NCI-H748 (cell line): ENCODE measurements around the gene PDE11A.
"Not testable (repeated sequence)": the region's sequence is repeated elsewhere in the genome, so short reads cannot be mapped to it uniquely, and the experiment has no call there.

Source experiments
- DNase-seq: peaks from one replicate; lab custom pipeline; 2025; ENCODE audit not compliant: unreplicated experiment; lab: John Stamatoyannopoulos, UW

PDE11A gene

DNA sequence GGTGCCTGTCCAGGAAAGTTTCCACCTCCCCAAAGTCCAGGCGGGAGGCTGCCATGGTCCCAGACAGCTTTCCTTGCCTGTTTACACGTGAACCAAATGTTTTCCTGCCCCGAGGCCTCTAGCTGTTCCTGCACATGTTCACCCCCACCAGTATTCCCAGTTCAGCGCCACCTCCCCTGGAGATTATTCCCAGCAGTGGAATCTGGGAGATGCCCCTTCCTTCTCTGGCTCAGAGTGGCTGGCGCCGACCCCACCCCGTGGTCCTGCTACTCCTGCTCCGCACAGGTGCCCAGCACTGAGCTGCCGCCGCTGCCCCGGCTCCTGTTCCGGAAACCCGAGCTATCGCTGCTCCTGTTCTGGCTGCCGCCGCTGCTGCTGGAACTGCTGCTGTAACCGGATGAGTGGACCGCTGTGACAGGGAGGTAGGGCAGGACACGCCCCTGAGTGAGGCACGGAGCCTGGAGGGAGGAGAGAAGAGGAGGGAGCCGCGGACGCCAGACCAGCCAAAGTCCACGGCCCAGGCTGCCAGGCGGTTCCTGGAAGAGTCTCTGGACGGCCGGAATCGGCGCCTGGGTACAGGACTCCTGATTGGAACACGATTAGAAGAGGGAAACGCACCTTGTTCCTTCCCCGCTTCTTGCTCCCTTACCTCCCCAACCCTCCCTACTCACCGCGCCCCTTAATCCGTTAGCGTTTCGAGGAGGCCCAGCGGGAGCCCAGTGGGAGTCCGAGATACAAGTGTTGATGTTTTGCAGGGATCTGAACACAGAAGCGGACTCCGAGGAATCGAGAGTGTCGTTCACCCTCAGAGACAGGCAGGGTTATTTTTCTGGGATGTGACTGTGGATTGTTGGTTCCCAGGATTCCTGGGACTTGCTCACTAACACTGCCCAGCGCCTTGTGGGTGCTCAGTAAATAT lies at the start of gene PDE11A:
Gene PDE11A (minus strand): TSS at position 395 of the 919 bp plus-strand sequence. CDS start 340 bp downstream, at position 55.
- DNase-seq, result peak; percentile 94

DNA sequence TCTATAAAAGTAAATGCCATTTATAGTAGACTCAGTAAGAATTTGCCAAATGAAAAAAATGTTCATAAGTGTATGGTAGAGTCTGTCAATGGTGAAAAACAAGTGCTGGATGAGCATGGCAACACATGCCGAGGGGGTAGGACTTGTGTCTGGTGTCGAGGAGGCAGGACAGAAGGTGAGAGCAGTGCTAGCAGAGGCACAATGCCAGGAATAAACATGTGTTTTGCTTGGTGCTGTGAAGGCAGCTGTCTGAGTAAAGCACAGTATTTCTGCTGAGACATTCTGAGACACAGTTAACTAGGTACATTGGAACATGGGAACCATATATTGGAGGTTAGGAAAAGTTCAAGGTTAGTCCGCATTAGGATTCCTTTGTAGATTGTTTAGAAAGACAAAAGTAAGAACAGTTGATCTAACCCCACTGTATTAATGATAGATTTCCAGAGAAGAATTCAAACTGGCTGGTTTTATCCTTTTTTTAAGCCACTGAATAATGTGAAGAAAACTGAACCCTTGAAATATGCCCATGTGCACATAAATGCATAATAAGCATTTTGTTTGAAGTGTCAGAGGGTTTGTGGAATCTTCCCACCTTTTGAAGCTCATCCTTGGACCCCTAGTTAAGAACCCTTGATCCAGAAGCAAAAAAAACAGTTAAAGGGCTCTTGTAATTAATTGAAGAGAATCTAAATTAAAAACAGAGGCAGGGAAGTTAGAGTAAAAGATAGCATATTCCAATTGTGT lies 46.8 kb upstream of the PDE11A start:
- no peak for DNase-seq

DNA sequence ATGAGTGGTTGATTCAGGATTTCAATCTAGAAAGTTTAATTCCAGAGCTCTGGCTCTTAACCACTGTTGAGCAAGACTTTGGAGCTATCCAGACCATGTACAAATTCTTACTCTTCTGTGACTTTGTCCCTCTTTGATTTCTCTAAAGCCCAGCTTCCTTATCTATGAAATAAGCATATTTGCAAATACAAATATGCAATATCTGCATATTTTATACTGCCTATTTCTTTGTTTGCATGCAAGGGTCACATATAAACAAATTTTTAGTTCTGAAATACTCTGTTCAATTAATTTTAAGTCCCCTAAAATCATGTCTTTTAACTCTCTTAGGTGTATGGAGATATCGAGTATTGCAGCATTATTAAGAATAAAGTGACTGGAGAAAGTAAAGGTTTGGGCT lies 45.1 kb upstream of the PDE11A start:
- no peak for DNase-seq

DNA sequence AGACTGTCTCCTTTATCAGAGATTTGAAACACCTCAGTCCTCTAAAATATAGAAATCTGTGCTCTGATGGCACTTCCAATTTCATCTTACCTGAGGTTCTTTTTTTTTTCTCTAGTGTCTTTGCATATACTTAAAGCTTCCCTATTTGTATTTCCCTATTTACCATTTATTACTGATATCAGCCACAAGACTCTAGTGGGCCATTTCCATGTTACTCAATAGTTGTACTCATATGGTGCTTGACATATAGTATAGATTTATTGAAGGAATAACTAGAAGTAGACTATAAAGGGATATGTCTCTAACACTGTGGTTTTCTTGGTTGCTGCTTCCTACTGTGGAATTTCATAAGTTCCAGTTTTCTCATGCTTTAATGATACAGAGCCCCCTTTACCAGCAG lies 42.7 kb upstream of the PDE11A start:
- no peak for DNase-seq

DNA sequence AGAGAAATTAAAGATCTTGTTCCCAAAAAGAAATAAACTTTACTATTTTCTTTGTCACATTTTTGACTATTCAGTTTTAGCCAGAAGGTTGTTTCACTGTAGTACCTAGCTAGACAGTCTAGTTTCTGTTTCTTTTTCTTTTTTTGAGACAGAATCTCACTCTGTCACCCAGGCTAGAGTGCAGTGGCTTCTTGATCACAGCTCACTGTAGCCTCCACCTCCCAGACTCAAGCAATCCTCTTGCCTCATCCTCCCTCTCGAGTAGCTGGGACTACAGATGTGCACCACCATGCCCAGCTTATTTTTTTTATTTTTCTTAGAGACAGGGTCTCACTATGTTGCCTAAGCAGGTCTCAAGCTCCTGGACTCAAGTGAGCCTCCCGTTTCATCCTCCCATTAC lies 41.9 kb upstream of the PDE11A start:
- DNase-seq, result no peak

DNA sequence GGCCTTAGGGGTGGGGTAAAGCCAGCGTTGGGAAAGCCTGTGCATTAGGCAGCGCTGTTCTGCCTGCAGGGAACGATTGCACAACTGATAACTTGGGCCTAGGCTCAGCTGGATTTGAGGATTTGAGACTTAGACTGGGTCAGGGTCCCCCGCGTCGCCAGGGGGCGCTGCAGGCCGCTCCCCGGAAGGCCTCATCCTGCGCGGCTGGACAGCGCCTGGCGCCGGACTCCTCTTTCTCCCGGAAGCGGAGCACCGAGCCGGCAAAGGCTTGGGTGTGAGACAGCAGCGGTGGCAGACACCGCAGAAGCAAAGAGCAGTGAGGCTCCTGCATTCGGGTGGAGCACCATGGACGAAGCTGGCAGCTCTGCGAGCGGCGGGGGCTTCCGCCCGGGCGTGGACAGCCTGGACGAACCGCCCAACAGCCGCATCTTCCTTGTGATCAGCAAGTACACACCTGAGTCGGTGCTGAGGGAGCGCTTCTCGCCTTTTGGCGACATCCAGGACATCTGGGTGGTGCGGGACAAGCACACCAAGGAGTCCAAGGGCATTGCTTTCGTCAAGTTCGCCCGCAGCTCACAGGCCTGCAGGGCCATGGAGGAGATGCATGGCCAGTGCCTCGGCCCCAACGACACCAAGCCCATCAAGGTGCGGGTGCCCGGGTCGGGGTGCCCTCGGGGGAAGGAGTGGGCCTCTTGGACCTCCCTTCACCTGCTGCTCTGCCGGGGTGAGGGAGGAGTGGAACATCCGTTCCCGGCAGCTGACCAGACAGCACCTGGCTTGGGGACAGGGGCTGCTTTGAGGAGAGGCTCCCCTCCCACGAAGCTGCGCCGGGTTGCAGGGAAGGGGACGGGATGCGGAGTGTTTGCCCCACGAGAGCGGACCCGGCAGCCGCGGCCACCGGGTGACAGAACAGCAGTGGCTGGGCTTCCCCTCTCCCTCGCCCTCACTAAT lies 39.9 kb upstream of the PDE11A start, which contains the start of gene RBM45:
Gene RBM45 (plus strand): TSS at position 236 of the 951 bp plus-strand sequence. CDS start 110 bp downstream, at position 346.
- DNase-seq, result peak; percentile 97

DNA sequence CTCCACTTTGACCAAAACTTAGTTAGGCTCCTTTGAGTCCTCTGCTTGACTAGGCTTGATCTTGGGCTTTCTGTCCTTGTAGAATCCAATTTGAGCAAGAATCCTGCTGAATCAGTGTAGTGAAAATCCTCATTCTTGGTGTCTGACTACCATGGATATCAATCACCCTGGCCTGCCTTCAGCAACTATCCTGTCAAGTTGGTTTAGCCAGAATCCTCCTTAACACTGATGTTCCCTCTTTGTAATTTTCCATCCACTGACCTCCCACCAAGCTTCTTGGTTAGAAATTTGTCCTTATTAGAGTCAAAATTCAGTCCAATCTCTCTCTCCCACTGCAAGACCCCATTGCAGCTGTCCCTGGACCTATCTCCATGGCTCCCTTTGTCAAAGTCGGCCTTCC lies 39.2 kb upstream of the PDE11A start:
- DNase-seq, result no peak

DNA sequence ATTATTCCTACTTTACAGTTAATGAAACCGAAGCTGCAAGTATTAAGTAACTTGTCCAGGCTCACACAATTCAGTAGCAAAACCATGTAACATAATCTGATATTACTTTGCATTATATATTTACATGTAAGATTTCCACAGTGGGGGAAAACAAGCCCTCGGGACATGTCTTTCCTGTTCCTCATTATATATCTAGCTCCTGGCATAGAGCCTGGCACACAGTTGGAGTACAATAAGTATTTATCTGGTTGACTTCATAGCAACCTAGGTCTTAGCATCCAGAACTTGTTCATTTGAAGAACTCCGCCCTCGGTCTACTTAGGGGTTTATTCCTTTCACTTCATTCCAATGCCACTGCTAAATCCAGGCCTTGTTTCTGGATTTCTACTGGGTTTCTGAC lies 38.1 kb upstream of the PDE11A start:
- no peak for DNase-seq

DNA sequence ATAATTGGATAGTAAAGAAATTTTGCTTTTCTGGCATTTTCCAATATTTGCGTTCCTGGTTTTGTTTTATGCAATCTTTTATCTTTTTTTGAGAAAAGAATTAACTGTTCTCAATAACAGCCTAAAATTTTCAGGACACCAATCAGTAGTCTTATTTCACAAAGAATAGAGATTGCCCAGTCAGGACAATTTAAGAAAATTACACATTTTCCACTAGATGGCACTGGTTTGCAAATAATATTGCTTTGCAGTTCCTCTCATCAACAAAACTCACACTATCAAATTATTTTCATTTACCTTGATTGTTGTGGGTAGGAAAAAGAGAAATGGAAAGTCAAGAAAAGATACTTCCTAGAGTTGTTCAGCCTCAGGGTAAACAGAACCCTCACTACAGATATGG lies 37.2 kb upstream of the PDE11A start:
- DNase-seq, result peak; percentile 74

DNA sequence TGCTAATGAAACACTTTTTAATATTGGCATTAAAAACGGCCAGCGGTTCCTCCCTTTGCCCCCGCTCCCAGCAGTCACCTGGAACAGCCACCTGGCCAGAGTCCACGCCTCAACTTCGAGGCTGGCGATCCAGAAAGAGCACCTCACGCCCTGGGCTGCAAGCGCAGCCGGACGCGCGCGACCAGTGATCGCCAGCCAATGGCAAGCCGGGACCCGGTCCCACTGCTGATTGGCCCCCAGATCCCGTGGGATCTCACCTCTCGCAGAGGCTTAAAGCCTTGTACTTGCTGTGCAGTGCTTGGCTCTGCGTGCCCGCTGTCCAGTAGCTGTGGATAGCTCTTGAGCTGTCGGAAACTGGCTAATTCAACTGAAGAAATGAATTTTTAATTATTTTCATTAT lies 35.6 kb upstream of the PDE11A start:
- no peak for DNase-seq

DNA sequence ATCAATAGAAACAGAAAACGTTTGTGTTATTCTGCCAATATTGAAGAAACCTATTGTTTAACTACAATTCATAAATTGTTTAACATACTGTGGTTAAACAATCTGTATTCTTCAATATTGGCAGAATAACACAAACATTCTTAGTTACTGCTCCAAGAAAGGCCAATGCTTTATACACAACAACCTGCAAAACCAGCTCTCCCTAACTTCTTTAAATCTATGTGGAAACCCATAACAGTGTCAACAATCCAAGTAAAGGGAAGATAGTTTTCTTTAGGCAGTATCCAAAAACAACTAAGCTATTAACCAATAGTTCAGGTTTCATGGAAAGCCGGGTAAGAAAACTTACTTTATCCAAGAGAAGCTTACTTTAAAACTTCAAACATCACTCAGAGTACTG lies 33.5 kb upstream of the PDE11A start:
- no peak for DNase-seq

DNA sequence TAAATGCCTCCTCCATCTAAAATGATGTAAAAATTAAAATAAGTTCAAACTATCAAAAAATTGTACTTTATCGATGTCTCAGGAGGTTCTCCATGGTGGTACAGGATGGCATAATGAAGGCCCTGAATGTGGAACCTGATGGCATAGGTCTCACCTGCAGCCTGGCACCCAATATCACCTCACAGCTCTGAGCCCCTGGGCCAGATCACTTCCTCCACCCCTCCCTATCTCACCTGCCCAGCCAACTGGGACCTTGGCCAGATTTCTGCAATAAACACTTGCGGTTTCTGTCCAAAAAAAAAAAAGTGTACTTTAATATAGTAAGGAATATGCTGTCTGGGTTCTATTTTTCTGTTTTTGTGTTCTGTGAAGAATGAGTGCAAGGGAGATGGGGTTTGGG lies 33.0 kb upstream of the PDE11A start:
- no peak for DNase-seq

DNA sequence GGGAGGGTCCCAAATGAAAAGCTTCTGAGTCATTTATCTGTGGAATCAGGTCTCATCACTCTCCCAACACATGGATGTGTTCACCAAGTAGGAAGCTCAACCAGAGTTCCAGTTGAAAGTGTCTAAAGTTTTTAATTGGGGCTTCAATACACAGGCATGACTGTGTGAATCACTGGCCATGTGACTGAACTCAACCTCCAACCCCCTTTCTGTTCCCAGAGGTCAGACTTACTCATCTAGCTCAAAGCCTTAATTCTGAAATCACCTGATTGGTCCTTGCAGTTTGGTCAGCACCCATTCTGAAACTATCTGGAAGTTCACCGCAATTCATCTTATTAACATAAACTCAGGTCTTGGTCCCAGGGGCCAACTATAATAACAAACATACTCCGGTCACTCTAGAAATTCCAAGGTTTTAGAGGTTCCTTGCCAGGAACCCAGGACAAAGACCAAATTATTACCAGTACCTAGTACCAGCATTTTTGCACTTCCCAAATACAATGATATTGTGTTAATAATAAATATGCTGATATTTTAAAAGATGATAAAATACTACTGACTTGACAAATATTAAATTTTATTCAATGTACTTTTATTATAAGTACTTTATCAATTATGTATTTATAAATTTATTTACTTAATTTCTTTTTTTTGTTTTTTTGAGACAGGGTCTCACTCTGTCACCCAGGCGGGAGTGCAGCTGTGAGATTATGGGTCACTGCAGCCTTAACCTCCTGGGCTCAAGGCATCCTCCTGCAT lies 28.9 kb upstream of the PDE11A start:
- no peak for DNase-seq

DNA sequence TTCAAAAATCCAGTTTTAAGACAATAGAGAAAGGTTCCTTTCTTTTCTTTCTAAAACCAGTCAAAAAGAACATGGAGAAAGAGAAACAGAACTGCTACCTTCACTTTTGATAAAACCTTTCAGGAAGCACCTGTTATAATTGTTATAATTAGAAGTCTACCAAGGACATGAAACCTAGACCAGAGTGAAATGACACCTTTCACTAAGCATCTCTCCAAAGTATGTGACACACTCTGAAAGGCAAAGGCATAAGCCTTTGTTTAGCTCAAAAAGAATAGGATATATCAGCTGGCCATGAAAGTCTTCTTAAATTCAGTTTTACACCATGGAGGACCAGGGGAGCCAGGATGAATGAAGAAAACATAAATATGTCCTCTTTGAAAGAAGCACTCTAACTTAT lies 20.9 kb upstream of the PDE11A start:
- no peak for DNase-seq

DNA sequence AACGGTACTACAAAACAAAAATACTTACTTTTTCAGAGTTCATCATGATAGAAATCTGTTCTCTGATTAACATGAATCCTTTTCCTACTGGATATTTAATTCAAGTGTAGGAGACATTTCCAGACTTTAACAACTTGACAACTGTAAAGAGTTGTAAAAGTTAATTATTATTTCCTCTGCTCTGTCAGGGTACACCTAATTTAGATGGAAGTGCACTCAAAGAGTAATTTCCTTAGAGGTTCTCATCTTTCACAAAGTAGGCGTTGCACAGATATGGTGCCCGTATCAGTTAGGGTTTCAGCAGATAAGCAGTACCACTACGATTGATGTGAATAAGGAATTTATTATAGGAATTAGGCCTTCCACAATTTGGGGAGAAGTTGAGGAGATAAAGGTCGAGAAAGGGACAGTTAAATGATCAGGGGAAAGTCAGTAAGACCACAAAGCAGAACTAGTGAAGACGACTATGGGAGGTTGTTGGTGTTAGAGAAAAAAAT lies 16.2 kb upstream of the PDE11A start:
- no peak for DNase-seq

DNA sequence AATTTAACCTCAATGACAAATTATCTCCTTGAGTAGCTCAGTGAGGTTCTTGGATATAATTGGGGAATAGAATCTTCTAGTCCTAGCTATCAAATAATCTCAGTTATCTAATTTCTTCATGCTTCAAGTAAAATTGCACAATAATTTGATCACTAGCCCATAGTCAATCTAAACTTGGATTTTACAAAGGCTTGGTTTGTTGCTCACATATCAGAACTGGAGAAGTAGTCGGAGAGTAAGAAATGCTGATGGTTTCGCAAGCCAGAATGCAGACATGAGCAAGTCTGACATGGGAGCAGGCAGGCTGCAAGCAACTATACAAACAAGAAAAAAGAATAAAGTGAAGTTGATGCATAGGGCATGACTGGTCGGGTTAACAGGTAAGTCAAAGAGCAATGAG lies 11.7 kb upstream of the PDE11A start:
- DNase-seq, result no peak

DNA sequence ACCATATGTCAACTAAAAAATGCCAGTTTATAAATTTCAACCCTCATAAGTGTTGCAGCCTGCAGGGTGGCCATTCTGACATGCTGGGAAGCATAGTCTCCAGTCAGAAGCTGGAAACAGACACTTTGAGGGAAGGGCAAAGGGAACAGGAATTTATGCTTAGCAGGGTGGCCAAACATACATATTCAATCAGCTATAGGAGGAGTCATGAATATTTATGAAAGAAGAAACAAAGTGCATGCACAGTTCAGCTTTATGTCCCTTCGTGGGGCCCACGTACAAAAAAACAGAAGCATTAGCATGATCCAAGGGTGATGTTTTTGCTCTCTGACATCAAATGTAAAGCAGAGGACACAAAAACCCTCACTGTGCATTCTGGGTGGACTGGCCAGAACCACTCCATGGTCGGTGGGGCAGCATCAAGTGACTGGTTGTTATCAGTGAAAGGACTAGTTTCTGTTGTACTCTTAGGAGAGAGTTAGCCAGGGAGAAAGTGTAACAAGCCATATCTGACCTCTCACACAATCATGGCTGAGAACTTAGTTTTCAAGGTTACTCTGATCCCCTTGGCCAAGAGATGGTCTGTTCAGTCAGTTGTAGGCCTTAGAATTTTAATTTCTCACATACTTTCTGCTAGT lies 9.9 kb upstream of the PDE11A start:
- DNase-seq, result no peak

DNA sequence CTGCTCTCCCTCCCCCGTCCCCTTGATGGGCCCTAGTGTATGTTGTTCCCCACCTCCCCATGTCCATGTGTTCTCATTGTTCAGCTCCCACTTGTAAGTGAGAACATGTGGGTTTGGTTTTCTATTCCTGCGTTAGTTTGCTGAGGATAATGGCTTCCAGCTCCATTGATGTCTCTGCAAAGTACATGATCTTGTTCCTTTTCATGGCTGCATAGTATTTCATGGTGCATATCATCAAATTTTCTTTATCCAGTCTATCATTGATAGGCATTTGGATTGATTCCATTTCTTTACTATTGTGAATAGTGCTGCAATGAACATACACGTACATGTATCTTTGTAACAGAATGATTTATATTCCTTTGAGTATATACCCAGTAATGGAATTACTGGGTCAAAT lies 6.7 kb upstream of the PDE11A start:
- DNase-seq, result not testable (repeated sequence)

DNA sequence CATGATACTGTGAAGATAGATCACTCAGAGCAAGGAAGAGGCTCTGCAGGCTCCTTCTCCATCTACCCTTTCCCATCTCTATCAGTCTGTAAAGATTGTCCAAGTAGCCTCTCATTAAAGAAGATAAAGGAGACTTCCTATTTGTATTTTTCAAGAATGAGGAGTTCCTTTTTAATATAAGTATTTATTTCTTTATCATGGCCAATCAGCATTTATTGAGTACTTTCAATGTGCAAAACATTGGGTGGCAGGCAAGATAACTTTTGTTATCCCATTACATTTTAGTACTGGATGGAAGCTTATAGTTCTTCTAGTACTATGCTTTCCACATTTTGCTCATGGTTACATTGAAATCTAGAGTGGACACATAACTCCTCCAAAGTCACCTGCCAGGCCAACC lies 3.6 kb upstream of the PDE11A start:
- no peak for DNase-seq

DNA sequence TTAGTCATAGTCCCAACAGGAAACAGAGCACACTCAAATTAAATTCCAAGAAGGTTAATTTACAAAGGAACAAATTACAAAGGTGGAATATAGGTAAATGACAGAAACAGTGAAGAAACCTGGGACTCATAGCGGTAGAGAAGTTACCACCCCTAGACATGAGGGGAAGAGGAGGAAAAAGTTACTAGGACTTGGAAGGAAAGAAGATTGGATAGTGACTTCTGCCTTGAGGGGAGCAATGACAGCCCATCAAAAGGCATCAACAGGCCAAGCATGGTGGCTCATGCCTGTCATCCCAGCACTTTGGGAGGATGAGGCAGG lies 2.4 kb upstream of the PDE11A start:
- no peak for DNase-seq
